HepG2 (cell line): ENCODE results near the gene LZTFL1.

Experiments used
- POLR2AphosphoS5 ChIP-seq: IDR thresholded peaks from 2 replicates; pipeline ENCODE4 v1.6.1; 2012; ENCODE audit warnings: low read depth, low read length
- USF2 ChIP-seq, 2 experiments: sonication (generic) in 1 of 2; formaldehyde crosslinking in 1 of 2; IDR thresholded peaks; 2 replicates each; pipeline versions ENCODE4 v1.5.1 to v1.6.1; 2011 to 2020; ENCODE audit warnings: borderline replicate concordance in 1 of 2, low read depth in 1 of 2, low read length in 1 of 2, mild to moderate bottlenecking in 1 of 2, missing genetic modification reagents in 1 of 2, moderate library complexity in 1 of 2
- TF ChIP-seq, protein P1 (sequence below): sonication (generic); formaldehyde crosslinking; IDR thresholded peaks from 2 replicates; pipeline ENCODE4 v1.5.0; 2020; ENCODE audit warnings: mild to moderate bottlenecking, missing genetic modification reagents, moderate library complexity

GRCh38 chr3:45781841-45782240 lies 60.1 kb downstream of the LZTFL1 start:
- TF ChIP-seq, protein P1, sequence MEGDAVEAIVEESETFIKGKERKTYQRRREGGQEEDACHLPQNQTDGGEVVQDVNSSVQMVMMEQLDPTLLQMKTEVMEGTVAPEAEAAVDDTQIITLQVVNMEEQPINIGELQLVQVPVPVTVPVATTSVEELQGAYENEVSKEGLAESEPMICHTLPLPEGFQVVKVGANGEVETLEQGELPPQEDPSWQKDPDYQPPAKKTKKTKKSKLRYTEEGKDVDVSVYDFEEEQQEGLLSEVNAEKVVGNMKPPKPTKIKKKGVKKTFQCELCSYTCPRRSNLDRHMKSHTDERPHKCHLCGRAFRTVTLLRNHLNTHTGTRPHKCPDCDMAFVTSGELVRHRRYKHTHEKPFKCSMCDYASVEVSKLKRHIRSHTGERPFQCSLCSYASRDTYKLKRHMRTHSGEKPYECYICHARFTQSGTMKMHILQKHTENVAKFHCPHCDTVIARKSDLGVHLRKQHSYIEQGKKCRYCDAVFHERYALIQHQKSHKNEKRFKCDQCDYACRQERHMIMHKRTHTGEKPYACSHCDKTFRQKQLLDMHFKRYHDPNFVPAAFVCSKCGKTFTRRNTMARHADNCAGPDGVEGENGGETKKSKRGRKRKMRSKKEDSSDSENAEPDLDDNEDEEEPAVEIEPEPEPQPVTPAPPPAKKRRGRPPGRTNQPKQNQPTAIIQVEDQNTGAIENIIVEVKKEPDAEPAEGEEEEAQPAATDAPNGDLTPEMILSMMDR (CRISPR knock-in tag), result no peak
- no peak for TF ChIP-seq USF2 (IDR thresholded peaks at IDR 0.05; ENCODE audit: low read depth, low read length)
- no peak for TF ChIP-seq USF2 (CRISPR knock-in tag; IDR thresholded peaks at IDR 0.05; ENCODE audit: borderline replicate concordance)
- TF ChIP-seq POLR2AphosphoS5, result no peak
